Measurements from ENCODE around the gene GSTA1. TPM values are rescaled to one million over a fixed set of nuclear protein-coding genes. Genes with fewer than 3 reads are reported as not detected.
"Not testable (repeated sequence)": the region's sequence is repeated elsewhere in the genome, so short reads cannot be mapped to it uniquely, and the experiment has no call there.

GSTA1 gene
- total RNA-seq, 1 donor from 2014 or later, result not detected

- H3K4me3 ChIP-seq, result no peak overlapping the region
- H3K9me3 ChIP-seq (replicated peaks), result peaks cover 8% of the 10 kb centered on the region
- no peak for TF ChIP-seq CTCF (IDR thresholded peaks at IDR 0.05; ENCODE audit: borderline replicate concordance)
- DNase-seq, result no peak
- H3K27me3 ChIP-seq (ENCODE audit: low read depth), result no peaks in the 10 kb centered on the region
- H3K36me3 ChIP-seq, result no peaks in the 10 kb centered on the region
- intact Hi-C loops (cut with micrococcal nuclease), result no loop called here
- no peak overlapping the region for H3K27ac ChIP-seq (replicated peaks)
- H3K4me1 ChIP-seq, result no peaks in the 10 kb centered on the region
These were observed 51.3 kb downstream of the GSTA1 start for GRCh38 chr6:52752310-52752709.

GRCh38 chr6:52749556-52750152 is 54.0 kb downstream of the GSTA1 start:
- no peak for TF ChIP-seq CTCF (IDR thresholded peaks at IDR 0.05; ENCODE audit: borderline replicate concordance)
- no peak for DNase-seq
- no peak overlapping the region for H3K4me3 ChIP-seq
- H3K27ac ChIP-seq (replicated peaks), result no peak overlapping the region
- intact Hi-C loops (cut with micrococcal nuclease), result no loop called here
- H3K9me3 ChIP-seq (replicated peaks), result peaks cover 8% of the 10 kb centered on the region
- H3K36me3 ChIP-seq, result no peaks in the 10 kb centered on the region
- H3K27me3 ChIP-seq (ENCODE audit: low read depth), result no peaks in the 10 kb centered on the region
- H3K4me1 ChIP-seq, result no peaks in the 10 kb centered on the region

GRCh38 chr6:52747301-52747700 is 56.3 kb downstream of the GSTA1 start:
- H3K27ac ChIP-seq (replicated peaks); H3K4me3 ChIP-seq; intact Hi-C loops (cut with micrococcal nuclease); H3K4me1 ChIP-seq; H3K36me3 ChIP-seq; H3K9me3 ChIP-seq (replicated peaks); DNase-seq; H3K27me3 ChIP-seq (ENCODE audit: low read depth): not testable (repeated sequence)

- H3K27ac ChIP-seq (replicated peaks), result no peak overlapping the region
- H3K27me3 ChIP-seq (ENCODE audit: low read depth), result peaks cover 7% of the 10 kb centered on the region
- intact Hi-C loops (cut with micrococcal nuclease), result no loop called here
- DNase-seq, result no peak
- no peak for TF ChIP-seq CTCF (IDR thresholded peaks at IDR 0.05; ENCODE audit: borderline replicate concordance)
- peaks cover 12% of the 10 kb centered on the region for H3K9me3 ChIP-seq (replicated peaks)
- no peaks in the 10 kb centered on the region for H3K36me3 ChIP-seq
- H3K4me3 ChIP-seq, result no peak overlapping the region
- H3K4me1 ChIP-seq, result no peaks in the 10 kb centered on the region
These were observed 57.4 kb downstream of the GSTA1 start for GRCh38 chr6:52746213-52746612.

GRCh38 chr6:52745764-52746201 is 57.8 kb downstream of the GSTA1 start:
- no peak for DNase-seq
- Histone ChIP-seq H3K36me3 (no peaks in the 10 kb centered on the region), H3K27me3 (ENCODE audit: low read depth) (peaks cover 7% of the 10 kb centered on the region), H3K4me3 (no peak overlapping the region), H3K27ac (replicated peaks) (no peak overlapping the region), H3K4me1 (no peaks in the 10 kb centered on the region), H3K9me3 (replicated peaks) (peaks cover 12% of the 10 kb centered on the region)
- no peak for TF ChIP-seq CTCF (IDR thresholded peaks at IDR 0.05; ENCODE audit: borderline replicate concordance)
- intact Hi-C loops (cut with micrococcal nuclease), result no loop called here

- no peaks in the 10 kb centered on the region for H3K4me1 ChIP-seq
- no peak for TF ChIP-seq CTCF (IDR thresholded peaks at IDR 0.05; ENCODE audit: borderline replicate concordance)
- no peak overlapping the region for H3K4me3 ChIP-seq
- DNase-seq, result no peak
- no peak overlapping the region for H3K27ac ChIP-seq (replicated peaks)
- no peaks in the 10 kb centered on the region for H3K36me3 ChIP-seq
- H3K27me3 ChIP-seq (ENCODE audit: low read depth), result peaks cover 7% of the 10 kb centered on the region
- peaks cover 22% of the 10 kb centered on the region for H3K9me3 ChIP-seq (replicated peaks)
- intact Hi-C loops (cut with micrococcal nuclease), result no loop called here
These were observed 61.7 kb downstream of the GSTA1 start for GRCh38 chr6:52741872-52742271.

Other genes with a start within 250 kb of the GSTA1 start
- gene TRAM2, start 226.8 kb downstream of the GSTA1 start, total RNA-seq, result 11.0 TPM
- 10.9 TPM for gene TMEM14A, start 132.7 kb downstream of the GSTA1 start, total RNA-seq
- gene GSTA2, start 40.3 kb downstream of the GSTA1 start, total RNA-seq, result not detected
- gene GSTA5, start 37.0 kb upstream of the GSTA1 start, total RNA-seq, result not detected
- not detected for gene GSTA3, start 105.9 kb upstream of the GSTA1 start, total RNA-seq
- 9.4 TPM for gene GSTA4, start 191.5 kb upstream of the GSTA1 start, total RNA-seq